ENCODE results near the gene TMEM117. TPM values are rescaled to one million over a fixed set of nuclear protein-coding genes. Genes with fewer than 3 reads are reported as not detected.

TMEM117 gene
- total and polyA plus RNA-seq, 4 donors: 1.6 to 10.6 (median 5.1) TPM

DNA sequence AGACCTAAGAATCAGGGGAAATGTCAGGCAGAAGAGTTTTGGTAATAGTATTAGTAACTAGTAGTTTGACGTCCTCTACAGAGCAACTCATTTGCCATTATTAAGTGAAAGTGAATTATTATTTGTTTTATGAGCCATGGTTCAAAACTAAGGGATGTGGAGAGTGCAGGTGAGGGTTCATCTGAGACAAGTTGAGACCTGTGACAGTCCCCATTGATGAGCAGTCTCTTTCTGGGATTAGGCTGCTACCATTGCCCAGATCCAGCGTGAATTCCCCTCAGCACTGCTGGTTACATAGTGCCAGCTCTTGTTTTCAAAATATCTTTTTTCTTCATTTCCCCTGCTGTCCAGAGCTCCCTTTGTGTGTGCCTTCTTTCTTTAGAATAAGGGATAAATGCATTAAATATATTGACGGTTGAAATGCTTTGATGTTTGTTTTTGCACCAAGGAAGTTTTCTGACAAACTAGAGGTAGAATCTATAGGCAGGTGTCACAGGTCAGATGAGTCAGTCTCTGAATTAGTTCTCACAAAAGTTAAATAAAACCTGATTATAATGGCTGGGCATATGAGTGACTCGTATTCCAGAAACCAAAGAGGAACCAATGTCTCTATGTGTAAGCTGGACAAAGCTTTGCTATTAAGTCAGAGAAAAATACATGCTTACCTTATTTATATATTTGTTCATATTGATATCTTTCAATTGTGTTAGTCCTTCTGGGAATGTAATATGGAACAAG, 381.4 kb downstream of the TMEM117 start:
- intact Hi-C loops (cut with DNase I): no loop called here
- no peaks in the 10 kb centered on the region for H3K9me3 ChIP-seq (ENCODE audit: control insufficient read depth, low read length)
- H3K36me3 ChIP-seq (ENCODE audit: control insufficient read depth in 1 of 2, insufficient read depth in 2 of 2, low read length in 1 of 2): no peaks in the 10 kb centered on the region
- no peak for DNase-seq
- no peak overlapping the region for H3K27ac ChIP-seq (ENCODE audit: low read depth in 1 of 2, low read length in 2 of 2)
- 95 to 96% methylated on average over 4 of the region's 4 CpGs for WGBS, 2 donors
- no peaks in the 10 kb centered on the region for H3K27me3 ChIP-seq (ENCODE audit: control insufficient read depth in 1 of 2, insufficient read depth in 2 of 2, low read length in 1 of 2)
- peaks cover 0 to 1% of the 10 kb centered on the region in 2 donors for H3K4me1 ChIP-seq (ENCODE audit: control insufficient read depth in 1 of 2, insufficient read depth in 2 of 2, low read length in 2 of 2)
- no peak overlapping the region for H3K4me3 ChIP-seq (ENCODE audit: low read length in 2 of 2)
- ATAC-seq (ENCODE audit: low FRiP score): no peak

- WGBS, 2 donors: 30 to 37% methylated on average over 2 of the region's 2 CpGs
- H3K27me3 ChIP-seq (ENCODE audit: control insufficient read depth in 1 of 2, insufficient read depth in 2 of 2, low read length in 1 of 2): no peaks in the 10 kb centered on the region
These were observed 387.9 kb downstream of the TMEM117 start for GRCh38 chr12:44223736-44224135.

DNA sequence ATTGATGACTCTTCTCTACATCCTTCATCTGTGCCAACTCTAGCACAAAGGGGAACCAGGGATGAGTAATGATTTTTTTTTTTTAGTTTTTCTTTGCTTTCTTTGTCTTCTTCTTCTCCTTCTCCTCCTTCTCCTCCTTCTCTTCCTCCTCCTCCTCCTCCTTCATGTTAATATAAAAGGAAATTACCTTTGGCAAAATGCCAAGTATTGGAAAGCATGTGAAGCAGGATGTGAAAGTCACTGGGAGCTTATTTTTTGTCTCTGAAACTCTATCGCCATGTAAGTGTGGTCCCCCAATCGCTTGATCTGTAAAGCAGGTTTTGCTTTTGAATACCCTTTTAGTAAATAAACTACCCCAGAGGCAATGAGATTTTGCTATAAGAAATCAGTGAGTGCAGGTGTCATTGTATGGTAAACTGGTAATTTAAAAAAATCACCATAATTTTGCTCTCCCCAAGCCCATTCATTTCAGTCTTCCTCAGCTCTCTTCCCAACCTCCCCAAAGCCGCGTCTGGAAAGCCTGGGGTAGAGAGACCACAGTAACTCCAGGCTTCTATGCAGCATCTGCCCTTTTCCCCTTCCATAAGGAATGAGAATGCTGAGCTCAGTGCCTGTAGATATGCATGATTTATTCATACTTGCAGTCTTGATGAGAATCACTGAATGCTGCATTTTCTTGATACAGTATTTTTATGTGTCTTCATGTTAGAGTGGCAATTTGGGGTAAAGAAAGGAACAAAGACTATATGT, 388.7 kb downstream of the TMEM117 start:
- Histone ChIP-seq H3K4me3 (ENCODE audit: low read length in 2 of 2) (no peak overlapping the region), H3K9me3 (ENCODE audit: control insufficient read depth, low read length) (no peaks in the 10 kb centered on the region), H3K4me1 (ENCODE audit: control insufficient read depth in 1 of 2, insufficient read depth in 2 of 2, low read length in 2 of 2) (peaks cover 0 to 6% of the 10 kb centered on the region in 2 donors), H3K27ac (ENCODE audit: low read depth in 1 of 2, low read length in 2 of 2) (no peak overlapping the region), H3K36me3 (ENCODE audit: control insufficient read depth in 1 of 2, insufficient read depth in 2 of 2, low read length in 1 of 2) (no peaks in the 10 kb centered on the region), H3K27me3 (ENCODE audit: control insufficient read depth in 1 of 2, insufficient read depth in 2 of 2, low read length in 1 of 2) (no peaks in the 10 kb centered on the region)
- intact Hi-C loops (cut with DNase I): no loop called here
- 64 to 65% methylated on average over 4 of the region's 4 CpGs for WGBS, 2 donors
- no peak for DNase-seq
- no peak for ATAC-seq (ENCODE audit: low FRiP score)

More at GRCh38 chr12:44223736-44224135, 387.9 kb downstream of the TMEM117 start:
- no peak overlapping the region for H3K27ac ChIP-seq (ENCODE audit: low read depth in 1 of 2, low read length in 2 of 2)
- H3K4me3 ChIP-seq (ENCODE audit: low read length in 2 of 2): no peak overlapping the region
- peaks cover 0 to 6% of the 10 kb centered on the region in 2 donors for H3K4me1 ChIP-seq (ENCODE audit: control insufficient read depth in 1 of 2, insufficient read depth in 2 of 2, low read length in 2 of 2)
- ATAC-seq (ENCODE audit: low FRiP score): no peak
- intact Hi-C loops (cut with DNase I): no loop called here
- no peaks in the 10 kb centered on the region for H3K9me3 ChIP-seq (ENCODE audit: control insufficient read depth, low read length)
- DNase-seq: no peak
- H3K36me3 ChIP-seq (ENCODE audit: control insufficient read depth in 1 of 2, insufficient read depth in 2 of 2, low read length in 1 of 2): no peaks in the 10 kb centered on the region

GRCh38 chr12:44225149-44225510, 389.2 kb downstream of the TMEM117 start:
- Histone ChIP-seq H3K36me3 (ENCODE audit: control insufficient read depth in 1 of 2, insufficient read depth in 2 of 2, low read length in 1 of 2) (no peaks in the 10 kb centered on the region), H3K4me3 (ENCODE audit: low read length in 2 of 2) (no peak overlapping the region), H3K9me3 (ENCODE audit: control insufficient read depth, low read length) (no peaks in the 10 kb centered on the region), H3K27ac (ENCODE audit: low read depth in 1 of 2, low read length in 2 of 2) (no peak overlapping the region), H3K4me1 (ENCODE audit: control insufficient read depth in 1 of 2, insufficient read depth in 2 of 2, low read length in 2 of 2) (peaks cover 0 to 6% of the 10 kb centered on the region in 2 donors), H3K27me3 (ENCODE audit: control insufficient read depth in 1 of 2, insufficient read depth in 2 of 2, low read length in 1 of 2) (no peaks in the 10 kb centered on the region)
- 6 to 9% methylated on average over 2 of the region's 2 CpGs for WGBS, 2 donors
- DNase-seq: no peak
- intact Hi-C loops (cut with DNase I): no loop called here
- ATAC-seq (ENCODE audit: low FRiP score): no peak

DNA sequence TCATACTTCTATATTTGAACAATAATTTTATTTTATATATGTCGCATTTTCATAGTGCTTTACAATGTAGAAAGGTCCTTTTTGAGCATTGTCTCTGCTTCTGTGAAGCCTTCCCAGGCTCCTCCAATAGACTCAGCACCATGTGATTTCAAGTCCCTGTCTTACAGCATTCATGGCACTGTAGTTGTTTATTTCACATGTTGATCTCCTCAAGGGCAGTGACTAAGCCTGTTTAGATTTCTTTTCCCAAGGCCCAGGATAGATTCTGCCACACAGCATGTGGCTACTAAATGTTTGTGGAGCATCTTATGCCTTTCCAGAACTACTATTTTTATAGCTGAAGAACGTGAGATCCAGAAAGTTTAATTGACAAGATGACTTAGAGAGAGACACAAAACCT, 391.7 kb downstream of the TMEM117 start:
- Histone ChIP-seq H3K4me3 (ENCODE audit: low read length in 2 of 2) (no peak overlapping the region), H3K36me3 (ENCODE audit: control insufficient read depth in 1 of 2, insufficient read depth in 2 of 2, low read length in 1 of 2) (no peaks in the 10 kb centered on the region), H3K4me1 (ENCODE audit: control insufficient read depth in 1 of 2, insufficient read depth in 2 of 2, low read length in 2 of 2) (peaks cover 0 to 6% of the 10 kb centered on the region in 2 donors), H3K9me3 (ENCODE audit: control insufficient read depth, low read length) (no peaks in the 10 kb centered on the region), H3K27me3 (ENCODE audit: control insufficient read depth in 1 of 2, insufficient read depth in 2 of 2, low read length in 1 of 2) (no peaks in the 10 kb centered on the region), H3K27ac (ENCODE audit: low read depth in 1 of 2, low read length in 2 of 2) (no peak overlapping the region)
- ATAC-seq (ENCODE audit: low FRiP score) (no peak), DNase-seq (no peak)
- WGBS, 2 donors: 83 to 90% methylated on average over 2 of the region's 2 CpGs
- intact Hi-C loops (cut with DNase I): no loop called here

GRCh38 chr12:44229846-44230245, 394.0 kb downstream of the TMEM117 start:
- intact Hi-C loops (cut with DNase I): no loop called here
- Histone ChIP-seq H3K36me3 (ENCODE audit: control insufficient read depth in 1 of 2, insufficient read depth in 2 of 2, low read length in 1 of 2) (no peaks in the 10 kb centered on the region), H3K9me3 (ENCODE audit: control insufficient read depth, low read length) (no peaks in the 10 kb centered on the region), H3K4me1 (ENCODE audit: control insufficient read depth in 1 of 2, insufficient read depth in 2 of 2, low read length in 2 of 2) (peaks cover 0 to 2% of the 10 kb centered on the region in 2 donors), H3K27ac (ENCODE audit: low read depth in 1 of 2, low read length in 2 of 2) (no peak overlapping the region), H3K27me3 (ENCODE audit: control insufficient read depth in 1 of 2, insufficient read depth in 2 of 2, low read length in 1 of 2) (no peaks in the 10 kb centered on the region), H3K4me3 (ENCODE audit: low read length in 2 of 2) (no peak overlapping the region)
- no peak for DNase-seq
- ATAC-seq (ENCODE audit: low FRiP score): no peak
- WGBS, 2 donors: 77 to 79% methylated on average over 4 of the region's 4 CpGs

DNA sequence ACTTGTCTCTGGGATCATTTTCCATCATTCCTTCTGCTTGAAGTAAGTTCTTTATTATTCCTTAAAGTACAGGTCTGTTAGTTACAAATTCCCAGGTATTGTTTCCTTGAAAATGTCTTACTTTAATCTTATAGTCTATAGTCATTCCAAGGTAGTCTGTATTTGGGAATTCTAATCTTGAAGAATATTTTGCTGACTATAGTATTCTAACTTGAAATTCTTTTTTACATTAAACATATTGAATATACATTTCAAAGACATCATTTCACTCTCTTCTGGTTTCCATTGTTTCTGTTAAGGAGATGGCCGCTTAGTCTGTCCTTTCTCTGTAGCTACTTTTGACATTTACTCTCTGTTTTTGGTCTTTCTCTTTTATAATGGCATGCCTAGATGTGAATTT, 399.8 kb downstream of the TMEM117 start:
- WGBS, 2 donors: 99 to 100% methylated on average over 1 of the region's 1 CpG
- H3K9me3 ChIP-seq (ENCODE audit: control insufficient read depth, low read length): no peaks in the 10 kb centered on the region
- intact Hi-C loops (cut with DNase I): no loop called here
- ATAC-seq (ENCODE audit: low FRiP score): no peak
- no peaks in the 10 kb centered on the region for H3K4me1 ChIP-seq (ENCODE audit: control insufficient read depth in 1 of 2, insufficient read depth in 2 of 2, low read length in 2 of 2)
- no peaks in the 10 kb centered on the region for H3K27me3 ChIP-seq (ENCODE audit: control insufficient read depth in 1 of 2, insufficient read depth in 2 of 2, low read length in 1 of 2)
- no peak for DNase-seq
- no peaks in the 10 kb centered on the region for H3K36me3 ChIP-seq (ENCODE audit: control insufficient read depth in 1 of 2, insufficient read depth in 2 of 2, low read length in 1 of 2)
- H3K27ac ChIP-seq (ENCODE audit: low read depth in 1 of 2, low read length in 2 of 2): no peak overlapping the region
- no peak overlapping the region for H3K4me3 ChIP-seq (ENCODE audit: low read length in 2 of 2)

GRCh38 chr12:44240186-44240585, 404.3 kb downstream of the TMEM117 start:
- intact Hi-C loops (cut with DNase I): no loop called here
- ATAC-seq (ENCODE audit: low FRiP score) (no peak), DNase-seq (no peak)
- Histone ChIP-seq H3K9me3 (ENCODE audit: control insufficient read depth, low read length) (no peaks in the 10 kb centered on the region), H3K27ac (ENCODE audit: low read depth in 1 of 2, low read length in 2 of 2) (no peak overlapping the region), H3K27me3 (ENCODE audit: control insufficient read depth in 1 of 2, insufficient read depth in 2 of 2, low read length in 1 of 2) (no peaks in the 10 kb centered on the region), H3K4me1 (ENCODE audit: control insufficient read depth in 1 of 2, insufficient read depth in 2 of 2, low read length in 2 of 2) (no peaks in the 10 kb centered on the region), H3K36me3 (ENCODE audit: control insufficient read depth in 1 of 2, insufficient read depth in 2 of 2, low read length in 1 of 2) (no peaks in the 10 kb centered on the region), H3K4me3 (ENCODE audit: low read length in 2 of 2) (no peak overlapping the region)
- 83 to 88% methylated on average over 2 of the region's 2 CpGs for WGBS, 2 donors

- Histone ChIP-seq H3K4me1 (ENCODE audit: control insufficient read depth in 1 of 2, insufficient read depth in 2 of 2, low read length in 2 of 2) (no peaks in the 10 kb centered on the region), H3K27ac (ENCODE audit: low read depth in 1 of 2, low read length in 2 of 2) (no peak overlapping the region), H3K36me3 (ENCODE audit: control insufficient read depth in 1 of 2, insufficient read depth in 2 of 2, low read length in 1 of 2) (no peaks in the 10 kb centered on the region), H3K27me3 (ENCODE audit: control insufficient read depth in 1 of 2, insufficient read depth in 2 of 2, low read length in 1 of 2) (no peaks in the 10 kb centered on the region), H3K4me3 (ENCODE audit: low read length in 2 of 2) (no peak overlapping the region), H3K9me3 (ENCODE audit: control insufficient read depth, low read length) (no peaks in the 10 kb centered on the region)
- WGBS, 2 donors: 88 to 95% methylated on average over 2 of the region's 2 CpGs
- DNase-seq: no peak
- ATAC-seq (ENCODE audit: low FRiP score): no peak
- intact Hi-C loops (cut with DNase I): no loop called here
These were observed 410.1 kb downstream of the TMEM117 start for GRCh38 chr12:44245932-44246331.

Data from aorta (tissue), 5 donors.